ENCODE measurements around the gene KIAA1217.
A peak's percentile ranks its signal among the peaks of the same experiment; 100 is the strongest.

KIAA1217 gene

GRCh38 chr10:24208661-24209431 is at the start of gene KIAA1217:
KIAA1217 (plus strand) TSS chr10:24209138; CDS start chr10:24209194, 56 bp downstream.
- DNase-seq, result no peak

DNA sequence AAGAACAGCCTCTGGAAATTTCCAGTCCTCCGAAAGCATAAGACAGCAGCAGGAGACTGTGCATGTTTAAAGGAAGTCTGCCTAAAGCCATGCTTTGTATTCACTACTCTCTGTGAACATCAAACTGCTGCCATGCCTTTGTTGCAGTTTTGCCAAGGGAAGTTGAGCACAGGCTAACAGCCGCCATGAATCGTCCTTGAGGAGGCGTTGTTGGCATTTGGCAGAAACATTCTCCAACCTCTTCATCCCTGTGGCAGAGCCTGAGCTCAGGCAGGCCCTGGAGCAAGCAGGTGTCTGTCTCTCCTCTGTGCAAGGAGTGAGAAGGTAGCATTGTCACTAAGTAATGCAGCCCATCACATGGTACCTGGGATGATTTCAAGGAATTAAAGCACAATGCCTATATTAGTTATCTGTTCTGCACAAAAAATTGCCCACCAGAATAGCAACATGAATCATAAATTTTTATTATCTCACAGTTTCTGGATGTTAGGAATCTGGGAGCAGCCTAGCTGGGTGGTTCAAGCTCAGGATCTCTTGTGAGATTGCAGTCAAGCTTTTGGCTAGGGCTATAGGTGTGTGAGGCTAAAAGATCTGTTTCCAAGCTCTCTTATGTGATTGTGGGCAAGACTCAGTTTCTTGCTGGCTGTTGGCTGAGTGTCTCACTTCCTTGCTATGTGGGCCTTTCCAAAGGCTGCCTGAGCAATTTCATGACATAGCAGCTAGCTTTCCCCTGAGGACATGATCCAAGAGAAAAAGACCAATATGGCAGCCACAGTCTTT is 46.5 kb upstream of the KIAA1217 start:
- DNase-seq, result no peak

- no peak for DNase-seq
Measured at GRCh38 chr10:24163485-24163884, 45.5 kb upstream of the KIAA1217 start.

GRCh38 chr10:24168258-24169170 is 40.4 kb upstream of the KIAA1217 start:
- DNase-seq, result no peak

DNA sequence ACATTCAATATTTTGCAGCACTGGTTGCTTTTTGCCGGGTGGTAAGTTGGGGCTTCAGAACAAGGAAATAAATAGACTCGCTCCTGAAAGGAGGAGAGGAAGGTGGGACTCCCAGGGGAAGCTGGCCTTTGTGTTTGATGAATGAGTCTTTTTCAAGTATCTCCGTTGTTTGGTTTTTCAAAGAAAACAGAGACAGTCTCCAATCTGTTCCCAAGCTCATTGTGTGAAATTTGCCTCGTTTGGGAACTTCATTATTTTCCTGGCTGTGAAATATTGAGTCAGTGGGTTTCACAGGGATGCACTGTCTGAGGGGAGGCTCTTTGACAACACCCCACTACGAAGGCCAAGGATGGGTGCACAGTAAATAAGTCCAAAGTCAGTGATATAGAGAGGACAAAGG is 38.7 kb upstream of the KIAA1217 start:
- DNase-seq, result no peak

DNA sequence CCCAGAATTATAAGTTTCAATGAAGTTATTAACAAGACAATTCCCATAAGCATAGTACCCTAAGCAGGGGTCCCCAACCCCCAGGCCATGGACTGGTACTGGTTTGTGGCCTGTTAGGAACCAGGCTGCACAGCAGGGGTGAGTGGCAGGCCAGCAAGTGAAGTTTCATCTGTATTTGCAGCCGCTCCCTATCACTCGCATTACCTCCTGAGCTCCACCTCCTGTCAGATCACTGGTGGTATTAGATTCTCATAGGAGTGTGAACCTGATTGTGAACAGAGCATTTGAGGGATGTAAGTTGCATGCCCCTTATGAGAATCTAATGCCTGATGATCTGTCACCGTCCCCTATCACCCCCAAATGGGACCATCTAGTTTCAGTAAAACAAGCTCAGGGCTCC is 36.0 kb upstream of the KIAA1217 start:
- no peak for DNase-seq

- no peak for DNase-seq
Measured at GRCh38 chr10:24174014-24174413, 34.9 kb upstream of the KIAA1217 start.

- DNase-seq, result no peak
Measured at GRCh38 chr10:24176658-24177057, 32.3 kb upstream of the KIAA1217 start.

DNA sequence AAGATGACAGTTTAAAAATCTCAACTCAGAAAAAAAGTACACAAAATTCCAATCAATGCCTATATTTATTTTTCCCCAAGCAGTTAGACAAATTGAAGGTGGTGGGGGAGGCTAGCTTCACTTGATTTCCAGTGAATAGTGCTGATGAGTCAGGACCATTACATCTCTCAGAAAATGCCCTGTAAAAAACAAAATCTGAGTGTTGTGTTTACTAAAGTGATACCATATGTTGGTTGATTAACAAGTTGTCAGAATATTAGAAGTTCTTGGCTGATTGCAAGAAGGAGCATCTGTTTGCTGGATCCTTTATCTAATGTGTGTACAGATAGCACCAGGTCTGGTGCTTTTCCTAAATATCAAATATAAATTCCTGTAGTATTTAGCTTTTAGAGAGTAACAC is 31.3 kb upstream of the KIAA1217 start:
- DNase-seq, result no peak

DNA sequence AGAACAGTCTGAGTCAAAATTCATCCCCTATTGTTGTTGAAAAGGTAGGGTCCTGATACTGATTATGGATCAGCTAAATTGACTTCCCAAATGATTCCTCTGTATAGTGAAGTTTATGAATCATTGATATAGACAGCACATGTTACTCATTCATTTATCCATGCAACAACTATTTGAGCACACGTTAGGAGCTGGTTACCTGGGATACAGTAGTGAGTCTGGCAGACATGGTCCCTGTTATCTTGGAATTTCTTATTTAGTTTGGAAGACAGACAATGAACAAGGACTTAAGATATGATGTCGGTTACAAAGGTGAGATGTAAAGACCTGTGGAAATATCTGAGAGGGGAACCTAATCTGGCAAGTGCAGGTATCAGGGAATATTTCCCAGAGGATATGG is 28.0 kb upstream of the KIAA1217 start:
- no peak for DNase-seq

DNA sequence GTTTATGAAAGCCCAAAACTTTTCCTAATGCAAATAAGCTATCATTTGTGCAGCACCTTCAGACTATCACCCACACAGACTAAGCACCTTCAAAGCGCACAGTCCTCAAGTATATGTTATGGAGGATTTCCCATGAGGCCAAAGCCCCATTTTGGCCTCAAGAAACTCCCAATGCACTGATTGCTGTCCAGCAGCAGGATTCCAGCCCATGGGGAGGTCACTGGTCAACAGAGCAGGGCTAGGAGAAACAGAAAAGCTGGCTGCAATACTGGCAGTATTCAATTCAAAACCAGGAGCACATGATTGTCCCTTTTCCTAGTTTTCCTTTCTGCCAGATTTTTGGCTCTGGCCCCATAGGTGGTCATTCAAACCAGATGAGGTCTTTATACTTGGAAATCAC is 24.5 kb upstream of the KIAA1217 start:
- DNase-seq, result no peak

DNA sequence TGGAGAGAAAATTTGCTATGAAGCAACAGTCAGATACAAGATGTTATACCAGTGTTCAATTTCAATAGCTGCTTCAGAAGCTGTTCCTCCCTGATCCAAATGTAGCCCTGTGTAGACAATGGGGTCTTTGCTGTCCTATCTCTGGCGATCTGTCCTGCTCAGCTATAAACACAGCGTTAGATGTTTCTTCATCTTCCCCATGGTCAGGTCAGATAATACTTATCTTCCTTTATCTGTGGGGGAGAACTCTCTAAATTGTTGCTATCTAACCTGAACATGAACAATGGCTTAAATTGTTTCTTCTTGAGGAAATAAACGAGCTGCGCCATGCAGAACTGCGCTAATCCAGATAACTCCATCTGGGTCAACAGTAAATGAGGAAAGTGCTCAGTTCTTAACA is 15.6 kb upstream of the KIAA1217 start:
- no peak for DNase-seq

DNA sequence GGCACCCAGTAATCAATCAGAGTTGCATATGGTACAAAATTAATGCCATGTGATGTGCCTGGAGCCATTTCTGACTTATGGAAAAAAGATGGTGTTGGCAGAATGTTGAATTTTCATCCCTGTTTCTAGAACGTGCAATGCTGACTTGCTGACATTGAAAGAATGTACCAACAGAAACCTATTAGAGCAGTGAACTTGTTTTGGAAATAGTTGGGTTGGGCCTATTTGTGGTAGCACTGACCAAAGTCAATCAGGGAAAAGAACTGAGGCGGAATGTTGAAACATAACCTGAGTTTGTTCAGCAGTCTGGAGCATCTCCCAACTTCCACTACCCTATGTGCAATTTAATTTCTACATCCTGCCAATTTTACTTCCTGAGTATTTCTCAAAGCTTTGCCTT is 11.7 kb upstream of the KIAA1217 start:
- no peak for DNase-seq

DNA sequence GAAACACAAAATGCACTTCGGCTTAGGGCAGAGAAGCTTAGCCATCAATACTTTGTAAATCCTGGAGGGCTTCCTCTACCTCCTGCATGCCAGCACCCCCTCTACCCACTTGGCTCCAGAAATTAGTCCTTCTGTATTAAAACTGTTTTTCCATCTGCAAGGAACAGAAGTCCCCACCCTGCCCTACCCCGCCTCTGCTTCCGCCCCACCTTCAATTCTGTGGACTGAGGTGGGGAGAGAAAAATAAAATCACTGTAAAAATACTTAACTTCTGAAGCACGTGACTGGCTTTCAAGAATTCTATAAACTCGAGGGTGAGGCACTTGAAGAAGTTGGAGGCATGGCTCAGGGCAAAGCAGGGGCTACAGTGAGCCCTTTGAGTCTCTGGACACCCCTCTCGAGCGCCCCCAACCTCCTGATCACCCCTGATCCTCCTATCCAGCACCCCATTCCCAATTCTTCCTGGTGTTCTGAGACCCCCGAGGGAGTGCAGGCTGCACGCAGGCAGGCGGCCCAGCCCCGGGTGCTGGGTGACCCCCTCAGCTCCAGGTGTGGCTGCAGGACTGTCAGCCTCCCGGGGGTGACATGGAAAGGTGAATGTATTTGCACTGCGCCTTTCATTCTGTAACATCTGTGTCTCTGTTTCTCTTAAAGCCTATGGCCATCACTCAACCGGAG is 7.3 kb upstream of the KIAA1217 start:
- DNase-seq, result no peak

DNA sequence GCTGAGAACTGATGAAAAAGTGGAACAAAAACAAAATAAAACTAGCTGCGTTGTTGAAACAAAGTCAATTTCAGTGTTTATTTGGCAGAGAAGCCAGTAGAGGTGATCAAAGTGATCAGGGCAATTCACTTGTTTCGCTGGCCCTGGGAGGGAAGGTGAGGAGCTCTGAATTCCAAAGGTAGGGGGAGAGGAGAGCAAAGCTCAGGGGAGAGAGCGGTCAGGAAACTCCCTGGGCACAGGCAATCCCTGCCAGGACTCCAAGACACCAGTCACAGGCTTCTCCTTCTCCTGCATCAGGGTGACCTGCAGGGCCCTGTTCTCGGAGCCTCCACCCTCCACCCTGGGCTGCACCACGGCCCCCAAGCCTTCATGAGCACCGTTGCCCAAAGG is 6.8 kb upstream of the KIAA1217 start:
- no peak for DNase-seq

- no peak for DNase-seq
Measured at GRCh38 chr10:24205821-24206220, 3.1 kb upstream of the KIAA1217 start.

DNA sequence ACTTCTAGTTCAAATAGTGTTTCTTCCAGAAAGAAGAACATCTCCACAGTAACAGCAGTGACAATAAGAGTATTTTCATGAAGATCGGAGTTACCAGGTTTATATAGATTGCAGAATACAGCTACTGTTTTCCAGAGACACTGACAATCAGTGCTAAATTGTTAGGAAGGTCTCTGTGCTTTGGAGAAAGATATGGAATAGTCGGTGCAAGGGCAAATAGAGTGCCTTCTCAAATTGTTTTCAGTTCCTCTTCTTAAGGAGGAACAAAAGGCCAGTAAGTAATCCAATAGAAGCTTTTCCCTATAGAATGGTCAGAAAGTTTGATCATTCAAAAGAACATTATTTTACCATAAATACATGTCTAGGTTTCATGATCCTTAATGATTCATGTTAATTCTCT is 2.6 kb upstream of the KIAA1217 start:
- DNase-seq, result no peak

- DNase-seq, result no peak
Measured at GRCh38 chr10:24206926-24207325, 2.0 kb upstream of the KIAA1217 start.

- no peak for DNase-seq
Measured at GRCh38 chr10:24207341-24207740, 1.6 kb upstream of the KIAA1217 start.

DNA sequence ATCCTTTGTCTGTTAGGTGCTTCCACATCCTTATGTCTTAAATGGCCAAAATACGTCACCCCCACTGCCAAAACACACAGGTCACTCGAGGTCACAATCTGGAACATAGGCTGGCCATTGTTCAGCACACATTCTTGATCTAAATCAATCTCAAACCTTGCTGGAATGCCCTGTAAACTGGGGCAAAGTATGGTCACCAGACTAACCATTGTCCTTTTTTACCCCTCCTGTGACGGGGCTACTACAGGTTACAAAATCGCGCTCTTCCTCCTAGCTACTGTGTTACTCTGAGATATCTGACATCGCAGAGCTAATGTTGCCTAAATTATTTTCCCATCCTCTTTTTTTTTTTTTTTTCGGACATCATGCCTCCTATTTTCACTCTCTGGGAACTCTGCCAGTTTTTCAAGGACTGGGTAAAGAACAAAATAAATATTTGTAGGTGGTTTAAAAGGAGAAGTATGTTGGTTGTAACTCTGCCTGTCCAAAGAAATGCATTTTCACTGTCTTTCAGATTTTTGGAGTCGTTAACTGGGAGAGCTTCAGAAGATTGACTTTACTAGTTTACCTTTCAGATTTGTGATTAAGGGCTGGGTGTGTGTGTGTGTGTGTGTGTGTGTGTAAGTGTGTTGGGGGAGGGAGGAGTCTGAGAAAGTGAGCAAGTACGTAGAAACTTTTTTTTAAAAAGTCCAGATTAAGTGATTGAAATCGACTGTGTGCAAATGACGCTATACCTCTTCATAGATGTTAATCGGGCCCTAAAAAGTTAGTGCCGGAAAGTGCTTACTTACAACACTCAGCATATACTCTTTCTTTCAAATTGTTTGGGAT is 942 bp upstream of the KIAA1217 start:
- no peak for DNase-seq

DNA sequence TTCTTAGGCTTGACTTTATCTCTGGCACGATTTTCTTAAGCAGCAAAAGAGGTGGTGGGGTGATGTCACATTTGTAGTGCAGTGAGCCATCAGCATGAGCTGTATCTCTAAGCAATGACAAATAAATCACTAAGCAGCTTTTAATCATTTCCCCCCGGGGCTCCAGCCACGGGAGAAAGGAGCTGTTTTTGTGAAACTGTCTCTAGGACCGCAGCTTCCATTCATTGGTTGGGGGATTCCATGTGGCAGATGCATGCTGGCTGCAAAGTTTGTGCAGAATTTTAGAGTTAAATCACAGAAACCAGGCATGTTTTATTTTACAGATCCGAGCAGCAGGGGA is 464 bp downstream of the KIAA1217 start:
- peak; percentile 55 for DNase-seq

- DNase-seq, result peak; percentile 64
Measured at GRCh38 chr10:24209946-24210491, 1.1 kb downstream of the KIAA1217 start.
